Keratinocyte (primary cell): ENCODE data around the gene STOX2.

ENCODE experiments used
- EZH2 ChIP-seq: IDR thresholded peaks from one replicate; pipeline ENCODE4 v1.6.1; 2012; ENCODE audit warnings: inconsistent platforms, mild to moderate bottlenecking, low read length, moderate library complexity
- TF ChIP-seq, protein P1 (sequence below), 3 experiments: IDR thresholded peaks in 1 of 3; conservative IDR thresholded peaks in 1 of 3; optimal IDR thresholded peaks in 1 of 3; 2 replicates in 2 of 3; 3 replicates in 1 of 3; pipeline versions ENCODE3 to v1.5.1; 2011; ENCODE audit warnings: low read length in 3 of 3, mild to moderate bottlenecking in 3 of 3, moderate library complexity in 2 of 3, control low read depth in 1 of 3, inconsistent platforms in 1 of 3; ENCODE audit not compliant: insufficient read depth in 2 of 3; ENCODE audit errors: extremely low read depth in 1 of 3

DNA sequence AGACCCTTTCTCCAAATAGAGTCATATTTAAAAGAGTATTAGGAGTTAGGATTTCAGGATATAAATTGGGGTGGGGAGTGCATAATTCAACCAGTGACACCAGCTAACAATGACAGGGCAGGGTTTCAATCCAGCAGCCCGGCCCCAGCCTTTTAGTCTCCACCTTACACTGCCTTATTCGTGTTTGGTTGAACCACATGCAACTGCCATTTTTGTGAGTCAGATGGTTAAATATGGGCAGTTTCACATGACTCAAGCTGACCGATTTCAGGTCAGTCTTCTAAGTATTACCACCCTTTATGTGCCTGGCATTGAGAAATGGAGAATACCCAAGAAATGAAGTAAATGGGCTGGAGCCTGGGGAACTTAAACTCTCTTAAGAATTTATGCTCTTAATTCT is 102.8 kb downstream of the STOX2 start:
- TF ChIP-seq, protein P1, sequence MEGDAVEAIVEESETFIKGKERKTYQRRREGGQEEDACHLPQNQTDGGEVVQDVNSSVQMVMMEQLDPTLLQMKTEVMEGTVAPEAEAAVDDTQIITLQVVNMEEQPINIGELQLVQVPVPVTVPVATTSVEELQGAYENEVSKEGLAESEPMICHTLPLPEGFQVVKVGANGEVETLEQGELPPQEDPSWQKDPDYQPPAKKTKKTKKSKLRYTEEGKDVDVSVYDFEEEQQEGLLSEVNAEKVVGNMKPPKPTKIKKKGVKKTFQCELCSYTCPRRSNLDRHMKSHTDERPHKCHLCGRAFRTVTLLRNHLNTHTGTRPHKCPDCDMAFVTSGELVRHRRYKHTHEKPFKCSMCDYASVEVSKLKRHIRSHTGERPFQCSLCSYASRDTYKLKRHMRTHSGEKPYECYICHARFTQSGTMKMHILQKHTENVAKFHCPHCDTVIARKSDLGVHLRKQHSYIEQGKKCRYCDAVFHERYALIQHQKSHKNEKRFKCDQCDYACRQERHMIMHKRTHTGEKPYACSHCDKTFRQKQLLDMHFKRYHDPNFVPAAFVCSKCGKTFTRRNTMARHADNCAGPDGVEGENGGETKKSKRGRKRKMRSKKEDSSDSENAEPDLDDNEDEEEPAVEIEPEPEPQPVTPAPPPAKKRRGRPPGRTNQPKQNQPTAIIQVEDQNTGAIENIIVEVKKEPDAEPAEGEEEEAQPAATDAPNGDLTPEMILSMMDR (optimal IDR thresholded peaks at IDR 0.05 in 1 of 3, IDR thresholded peaks at IDR 0.05 in 1 of 3, conservative IDR thresholded peaks at IDR 0.05 in 1 of 3; ENCODE audit: extremely low read depth in 1 of 3, insufficient read depth in 2 of 3, low read length in 3 of 3), result no peak
- TF ChIP-seq EZH2, result no peak
